Germinal center (tissue), 1 donor: ENCODE measurements around the gene ABCA3.
"Not testable (repeated sequence)": the region's sequence is repeated elsewhere in the genome, so short reads cannot be mapped to it uniquely, and the experiment has no call there.

Experiments
- DNase-seq: peaks from one replicate; pipeline ENCODE4 v3.0.0; 2012; ENCODE audit warnings: mixed read lengths, low spot score

ABCA3 gene

DNA sequence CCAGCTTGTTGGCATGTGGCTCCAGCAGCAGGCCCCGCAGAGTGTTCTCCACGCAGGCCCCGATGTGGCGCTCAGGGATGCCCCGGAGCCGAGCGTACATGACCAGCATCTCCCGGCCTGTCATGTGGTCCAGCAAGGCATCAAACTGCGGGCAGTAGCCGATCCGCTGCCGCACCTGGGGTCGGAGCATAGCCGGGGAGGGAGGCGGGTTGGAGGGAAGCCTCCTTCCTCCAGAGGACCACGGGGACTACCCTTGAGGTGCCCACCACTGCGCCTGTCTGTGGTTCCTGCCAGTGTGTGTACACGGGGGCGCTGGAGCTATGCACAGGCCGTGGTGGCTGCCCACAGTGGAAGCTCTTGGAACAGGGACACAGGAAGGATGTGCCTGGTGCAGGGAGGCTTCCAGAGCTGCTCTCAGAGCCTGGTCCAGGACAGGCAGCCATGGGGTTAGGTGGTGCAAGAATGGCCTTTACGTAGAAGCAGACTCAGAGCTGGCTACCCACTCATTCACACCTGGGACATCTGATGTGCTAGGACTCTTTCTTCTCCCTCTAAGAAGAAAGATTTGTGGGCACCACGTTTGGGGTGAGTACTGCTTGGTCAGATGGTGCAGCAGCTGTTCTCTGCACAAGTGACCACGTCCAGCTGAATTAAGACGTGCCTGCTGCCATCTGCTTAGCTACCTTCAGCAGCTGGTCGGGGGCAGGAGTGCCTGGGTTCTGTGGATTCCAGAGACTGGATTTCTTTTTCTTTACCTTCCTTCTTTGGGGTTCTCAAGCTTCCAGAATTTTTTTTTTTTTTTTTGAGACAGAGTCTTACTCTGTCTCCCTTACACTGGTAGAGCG is 61.4 kb downstream of the ABCA3 start:
- DNase-seq, result no peak

DNA sequence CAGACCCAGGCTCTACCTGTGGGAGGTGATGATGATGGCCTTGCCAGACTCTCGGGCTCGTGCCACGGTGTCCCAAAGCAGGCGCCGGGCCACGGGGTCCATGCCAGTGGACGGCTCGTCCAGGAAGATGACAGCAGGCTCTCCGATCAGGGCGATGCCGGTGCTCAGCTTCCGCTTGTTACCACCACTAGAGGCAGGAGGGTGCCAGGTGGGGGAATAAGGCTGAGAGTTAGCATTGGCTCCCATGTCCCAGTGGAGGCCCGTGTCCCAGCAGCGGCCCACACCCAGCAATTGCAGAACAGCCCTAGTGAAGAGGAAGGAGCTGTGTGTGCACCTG is 62.3 kb downstream of the ABCA3 start:
- no peak for DNase-seq

DNA sequence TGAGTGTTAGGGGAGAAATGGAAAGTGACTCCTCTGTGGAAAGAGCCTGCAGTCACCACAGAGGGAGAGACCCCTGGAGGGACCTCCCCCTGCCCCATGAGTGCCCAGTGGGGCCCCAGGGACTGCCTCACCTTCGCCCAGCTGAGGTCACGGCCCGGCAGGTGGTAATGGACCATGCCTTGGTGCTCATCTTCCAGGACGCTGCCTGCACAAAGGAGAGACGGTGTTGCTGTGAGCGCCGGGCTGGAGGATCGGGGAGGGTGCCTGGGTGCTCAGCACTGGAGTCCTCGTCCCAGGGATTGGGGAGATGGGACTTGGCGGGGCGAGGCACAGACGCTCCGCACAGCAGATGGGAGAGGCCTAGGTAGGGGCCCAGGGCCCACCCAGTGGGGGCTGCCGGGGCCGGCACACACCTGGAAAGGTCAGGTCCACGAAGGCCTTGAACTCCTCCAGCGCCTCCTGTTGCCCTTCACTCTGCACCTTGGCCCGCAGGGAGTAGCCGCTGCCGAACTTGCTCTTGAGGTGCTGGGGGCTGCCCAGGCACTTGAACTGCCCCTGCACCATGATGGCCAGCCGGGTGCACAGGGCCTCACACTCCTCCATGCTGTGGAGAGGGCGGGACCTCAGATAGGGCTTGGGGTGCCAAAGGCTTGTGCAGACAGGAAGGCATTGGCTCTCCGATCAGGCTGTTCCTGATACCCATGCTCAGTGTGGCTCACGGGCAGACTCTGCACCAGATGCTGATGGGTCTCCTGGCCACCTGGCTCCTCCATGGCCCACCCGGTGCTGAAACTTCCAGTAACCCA is 62.9 kb downstream of the ABCA3 start:
- DNase-seq, result no peak

DNA sequence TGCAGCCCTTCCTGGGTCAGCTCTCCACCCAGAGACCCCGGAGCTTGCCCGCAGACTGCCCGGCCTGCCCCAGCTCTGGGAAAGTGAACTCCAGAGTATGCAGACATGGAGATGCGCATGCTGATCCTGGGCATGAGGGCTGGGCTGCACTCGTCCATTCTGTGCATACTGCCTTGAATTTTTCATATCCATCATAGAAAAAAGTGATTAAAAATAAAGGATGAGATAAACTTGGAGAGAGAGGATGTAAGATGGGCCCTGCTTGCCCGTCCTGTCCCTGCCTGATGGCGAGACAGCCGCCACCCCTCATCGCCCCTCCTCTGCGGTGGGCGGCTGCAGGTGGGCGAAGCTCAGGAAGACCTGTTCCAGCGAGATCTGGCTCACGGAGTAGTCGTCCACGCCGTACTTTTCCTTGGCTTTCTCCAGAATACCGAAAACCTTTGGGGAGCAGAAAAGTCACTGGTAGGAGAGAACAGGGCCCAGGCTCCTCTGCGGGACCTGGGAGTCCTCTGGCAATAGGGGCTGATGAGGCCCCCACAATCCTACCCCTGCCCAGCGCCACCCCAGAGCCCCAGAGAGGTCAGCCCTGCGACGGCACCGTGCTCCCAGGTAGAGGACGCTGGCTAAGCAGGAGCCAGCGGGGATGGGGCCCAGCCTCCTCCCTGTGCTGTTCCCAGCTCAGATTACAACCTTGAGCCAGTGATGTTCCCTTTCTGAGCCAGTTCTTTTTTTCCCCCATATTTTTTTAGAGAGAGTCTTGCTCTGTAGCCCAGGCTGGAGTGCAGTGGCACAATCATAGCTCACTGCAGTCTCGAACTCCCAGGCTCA is 63.9 kb downstream of the ABCA3 start:
- no peak for DNase-seq

DNA sequence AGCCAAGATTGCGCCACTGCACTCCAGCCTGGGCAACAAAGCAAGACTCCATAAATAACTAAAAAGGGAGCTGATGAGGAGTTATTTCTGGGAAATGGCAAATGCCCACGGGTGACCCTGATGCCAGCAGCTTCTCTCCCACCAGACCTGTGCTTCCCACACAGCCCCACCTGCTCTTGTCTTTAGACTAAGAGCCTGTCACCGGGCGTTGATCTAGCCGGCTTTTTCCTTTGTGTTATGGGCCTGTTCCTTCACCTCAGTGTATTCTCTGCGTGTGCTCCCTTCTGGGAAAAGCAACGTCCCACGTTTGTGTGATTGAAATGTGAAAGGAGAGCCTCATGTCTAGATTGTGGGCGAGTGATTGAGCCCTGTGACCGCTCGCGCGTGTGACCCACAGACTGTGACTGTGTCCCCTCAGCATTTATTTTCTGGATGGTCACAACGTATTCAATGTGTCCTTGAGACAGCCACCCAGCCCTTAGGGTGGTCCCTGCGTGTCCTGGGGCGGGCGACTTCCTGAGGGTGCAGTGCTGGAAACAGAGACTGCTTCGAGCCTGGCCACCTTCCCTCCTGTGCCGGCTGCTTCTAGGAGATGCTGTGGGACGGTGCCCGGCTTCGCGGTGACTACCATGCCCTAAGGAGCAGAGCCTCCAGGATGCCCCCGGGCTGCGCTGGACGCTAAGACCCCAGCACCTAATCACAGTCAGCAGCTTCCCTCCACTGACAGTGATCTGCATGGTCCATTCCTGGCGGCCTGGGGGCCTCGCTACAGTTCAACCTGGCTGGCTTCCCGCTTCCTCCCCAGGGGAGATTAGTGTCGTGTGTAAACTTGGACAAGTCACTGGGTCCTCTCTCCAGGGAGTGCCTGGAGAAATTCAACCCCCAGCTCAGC is 64.8 kb downstream of the ABCA3 start:
- no peak for DNase-seq

DNA sequence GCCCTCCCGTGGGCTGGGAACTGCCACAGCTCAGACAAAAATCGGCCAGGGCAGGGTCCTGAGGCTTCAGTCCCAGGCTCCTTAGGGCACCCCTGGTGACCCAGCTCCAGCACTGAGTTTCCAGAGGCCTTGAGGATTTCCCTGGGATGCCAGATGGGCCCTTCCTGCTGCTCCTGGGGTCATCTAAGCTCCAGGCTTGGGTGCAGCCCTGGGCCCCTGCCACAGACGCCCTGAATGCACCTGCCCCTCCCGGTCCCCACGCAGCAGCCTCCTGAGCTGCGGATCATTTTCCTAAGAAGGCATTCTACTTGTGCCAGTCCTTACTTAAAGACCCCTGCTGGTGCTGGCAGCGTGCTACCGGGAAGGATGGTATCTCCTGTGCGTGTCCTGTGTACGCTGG is 66.6 kb downstream of the ABCA3 start:
- DNase-seq, result no peak

DNA sequence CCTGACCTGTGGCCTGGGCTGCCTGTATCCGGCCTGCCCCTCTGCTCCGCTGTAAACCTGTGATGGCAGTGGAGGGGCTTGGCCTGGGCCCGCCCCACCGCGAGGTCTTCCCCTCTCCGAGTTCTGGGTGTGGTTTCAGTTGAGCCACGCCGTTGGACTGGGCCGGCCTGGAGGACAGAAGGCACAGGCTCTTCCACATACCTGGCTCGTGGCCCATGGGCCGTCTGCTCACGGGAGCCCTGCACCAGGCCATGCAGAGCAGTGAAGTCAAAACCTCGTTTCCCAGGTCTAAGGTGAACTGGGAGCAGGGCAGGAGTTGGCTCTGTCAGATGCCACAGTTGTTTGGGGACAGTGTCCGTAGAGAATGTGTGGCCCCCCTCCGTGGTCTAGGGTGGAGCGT is 67.0 kb downstream of the ABCA3 start:
- DNase-seq, result no peak

DNA sequence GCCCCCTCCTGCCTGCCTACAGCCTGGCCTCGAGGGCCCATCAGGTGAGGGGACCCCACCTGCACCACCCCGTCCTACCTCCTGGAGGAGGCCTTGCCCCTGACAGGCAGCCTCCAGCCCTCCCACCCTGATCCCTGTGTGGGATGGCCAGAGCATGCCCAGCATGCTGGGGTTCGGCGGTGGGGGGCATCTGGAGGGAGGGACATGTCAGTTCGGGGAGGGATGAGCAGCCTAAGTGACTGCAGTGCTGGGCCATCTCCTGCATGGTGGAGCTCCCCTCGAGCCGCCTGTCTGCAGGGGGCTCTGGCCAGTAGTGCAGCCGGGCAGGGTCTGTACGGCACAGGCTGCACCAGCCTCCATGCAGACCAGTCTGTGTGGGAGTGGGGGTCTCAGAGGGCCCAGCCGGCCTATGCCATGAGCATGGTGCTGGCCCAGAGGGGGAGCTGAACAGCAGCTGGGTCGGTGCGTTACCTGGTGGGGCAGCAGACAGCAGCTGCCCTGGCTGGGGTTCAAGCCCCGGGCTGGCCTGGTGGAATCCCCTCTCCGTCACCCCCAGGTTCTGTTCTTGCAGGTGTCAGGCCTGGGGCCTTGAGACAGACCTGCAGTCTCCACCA is 68.6 kb downstream of the ABCA3 start:
- DNase-seq, result no peak

DNA sequence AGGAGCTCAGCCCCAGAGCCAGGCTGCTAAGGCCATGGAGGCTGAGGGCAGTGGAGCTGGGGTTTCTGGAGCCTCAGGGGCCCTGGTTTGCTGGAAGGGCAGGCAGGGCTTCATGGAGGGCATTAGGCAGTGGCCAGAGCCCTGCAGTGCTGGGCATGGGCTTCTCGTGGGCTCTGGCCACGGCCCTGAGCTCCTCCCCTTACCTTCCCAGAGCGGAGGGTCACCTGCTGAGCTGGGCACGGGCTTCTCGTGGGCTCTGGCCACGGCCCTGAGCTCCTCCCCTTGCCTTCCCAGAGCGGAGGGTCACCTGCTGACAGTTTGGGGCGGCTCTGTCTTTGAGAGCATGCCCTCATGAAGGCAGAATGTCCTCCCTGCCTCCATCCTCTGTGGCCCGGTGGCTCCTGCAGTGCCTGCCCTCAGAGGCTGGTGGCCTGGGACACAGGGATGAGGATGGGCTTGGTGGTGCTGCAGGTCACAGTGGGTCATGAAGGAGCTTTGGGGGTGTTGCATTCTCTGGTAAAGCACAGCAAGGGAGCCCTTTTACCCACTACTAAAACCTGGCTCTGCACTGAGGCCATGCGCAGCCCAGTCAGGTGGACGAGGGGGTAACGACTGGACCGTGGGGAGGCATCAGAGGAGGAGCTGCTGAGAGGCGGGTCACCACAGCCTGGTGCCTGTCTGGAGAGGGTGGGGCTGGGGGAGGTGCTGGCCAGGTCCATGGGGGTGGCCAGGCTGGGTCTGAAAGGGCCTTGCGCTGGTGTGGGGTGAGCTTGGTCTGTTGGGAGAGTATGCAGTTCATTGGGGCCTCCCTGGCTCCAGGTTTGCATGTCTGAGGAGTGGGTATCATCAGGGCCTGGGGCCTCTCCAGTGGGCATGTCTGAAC is 69.7 kb downstream of the ABCA3 start:
- no peak for DNase-seq

DNA sequence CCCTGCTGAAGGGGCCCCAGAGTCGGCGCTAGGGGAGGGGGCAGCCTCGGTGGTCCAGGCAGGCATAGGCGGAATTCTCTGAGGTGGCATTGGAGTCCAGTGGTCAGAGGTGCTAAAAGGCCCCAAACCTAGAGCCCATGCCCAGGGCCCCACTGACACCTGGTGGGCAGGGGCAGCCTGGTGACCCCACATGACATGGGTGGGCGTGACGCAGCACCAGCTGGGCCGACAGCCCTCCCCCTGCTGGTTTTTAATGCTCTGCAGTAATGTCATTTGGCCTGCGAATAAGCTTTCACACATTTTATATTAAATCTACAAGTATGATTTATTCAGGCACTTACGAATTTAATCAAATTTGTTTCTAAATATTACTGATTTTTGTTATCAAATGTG is 70.5 kb downstream of the ABCA3 start:
- no peak for DNase-seq

DNA sequence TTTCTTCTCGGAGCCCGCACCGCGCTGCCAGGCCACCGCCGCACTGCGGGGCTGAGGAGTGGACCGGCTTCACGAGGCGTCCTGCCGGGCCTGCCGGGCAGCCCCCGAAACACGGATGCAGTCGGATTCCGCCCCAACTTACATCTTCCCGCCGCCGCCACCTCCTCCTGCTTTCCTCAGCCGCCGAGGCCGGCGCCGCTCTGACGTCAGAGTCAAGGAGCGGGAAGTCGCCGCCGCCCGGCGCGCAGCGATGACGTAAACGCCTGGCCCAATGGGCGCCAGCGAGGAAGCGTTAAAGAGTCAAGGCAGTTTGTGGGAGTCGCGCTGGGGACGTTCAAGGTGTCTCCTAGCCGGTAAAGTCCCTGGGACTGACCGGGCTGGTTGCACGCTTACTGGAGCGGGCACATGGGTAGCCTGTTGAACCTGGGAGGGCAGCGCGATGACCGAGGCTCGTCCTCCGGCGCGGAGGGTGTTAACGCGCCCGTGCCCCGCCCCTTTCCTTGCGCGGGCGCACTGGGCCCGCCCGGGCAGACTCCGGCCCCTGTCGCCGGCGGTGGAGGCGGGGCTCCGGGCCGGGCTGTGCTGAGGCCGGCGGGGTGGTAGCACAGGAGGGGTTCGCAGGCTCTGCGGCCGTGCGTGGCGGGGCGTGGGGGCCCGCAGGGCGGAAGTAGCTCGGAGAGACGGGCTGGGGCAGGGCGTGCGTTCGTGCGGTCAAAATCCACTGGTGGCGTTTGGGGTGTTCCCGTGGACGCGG is 72.4 kb downstream of the ABCA3 start, which contains the start of gene RNPS1:
TSS of gene RNPS1 (minus strand) at position 214 of the 754 bp plus-strand sequence. CDS start 3,483 bp downstream, outside the sequence.
- peak; percentile 99 for DNase-seq

DNA sequence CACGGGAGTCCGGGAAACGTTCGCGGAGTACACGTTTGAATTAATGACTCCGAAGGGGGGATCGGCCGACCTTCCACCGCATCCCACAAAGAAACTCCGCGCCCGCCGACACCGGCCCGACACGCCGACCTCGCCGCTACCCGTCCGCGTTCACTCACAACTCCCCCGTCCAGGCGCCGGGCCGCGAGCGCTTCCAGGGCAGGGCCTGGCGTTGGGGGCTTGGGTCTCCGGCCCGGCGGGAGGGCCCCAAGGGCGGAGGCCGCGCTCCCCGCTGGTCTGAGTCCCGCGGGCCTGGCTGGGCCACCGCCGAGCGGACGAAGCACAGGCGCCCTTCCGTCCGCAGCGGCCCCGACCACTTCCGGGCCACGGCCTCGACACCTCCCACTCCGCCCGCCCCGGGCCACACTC is 73.0 kb downstream of the ABCA3 start:
- not testable (repeated sequence) for DNase-seq

DNA sequence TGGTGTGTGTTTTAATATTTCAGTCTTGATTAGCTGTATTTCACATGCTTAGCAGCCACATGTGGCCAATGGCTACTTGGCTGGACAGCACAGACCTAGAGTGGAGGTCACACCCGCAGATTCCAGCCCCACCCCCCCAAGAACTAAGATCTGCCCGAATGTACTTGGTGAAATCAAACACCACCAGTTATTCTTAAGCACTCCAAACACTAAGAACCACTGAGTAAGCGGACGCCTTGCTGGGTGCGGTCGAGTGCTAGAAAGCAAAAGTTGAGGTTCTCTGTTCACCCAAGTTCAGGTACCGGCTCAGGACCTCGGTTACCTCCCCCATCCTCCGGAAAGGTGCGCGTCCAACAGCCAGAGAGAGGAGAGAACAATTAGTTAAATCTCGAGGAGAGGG is 73.6 kb downstream of the ABCA3 start:
- DNase-seq, result not testable (repeated sequence)

DNA sequence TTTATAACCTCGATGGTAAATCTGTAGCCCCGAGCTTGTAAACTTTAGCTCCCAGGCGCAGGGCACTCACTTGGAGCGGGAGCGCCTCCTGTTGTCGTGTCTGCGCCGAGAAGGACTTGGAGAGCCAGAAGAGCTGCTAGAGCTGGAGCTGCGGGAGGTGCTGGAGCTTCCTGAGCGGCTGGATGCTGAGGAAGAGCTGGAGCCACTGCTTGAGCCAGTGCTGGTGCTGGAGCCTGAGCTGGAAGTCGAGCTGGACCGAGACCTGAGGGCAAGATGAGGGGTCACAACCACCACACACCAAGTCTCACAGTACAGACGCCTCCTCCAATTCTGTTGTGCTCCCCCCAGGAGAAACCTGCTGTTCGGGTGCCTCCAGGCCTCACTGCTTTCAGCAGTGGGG is 77.5 kb downstream of the ABCA3 start:
- DNase-seq, result not testable (repeated sequence)

DNA sequence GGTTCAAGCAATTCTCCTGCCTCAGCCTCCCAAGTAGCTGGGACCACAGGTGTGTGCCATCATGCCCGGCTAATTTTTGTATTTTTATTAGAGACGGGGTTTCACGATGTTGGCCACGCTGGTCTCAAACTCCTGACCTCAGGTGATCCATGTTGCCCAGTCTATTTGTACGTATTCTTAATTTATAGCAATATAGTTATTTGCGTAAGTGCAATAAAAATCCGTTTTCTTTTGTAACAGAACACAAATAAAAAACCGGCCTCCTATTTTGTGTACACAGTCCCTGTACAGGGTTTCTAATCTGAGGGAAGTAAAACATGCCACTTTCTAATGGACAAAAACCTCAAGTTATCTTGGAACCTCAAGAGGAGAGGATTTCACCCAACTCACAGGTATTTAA is 80.3 kb downstream of the ABCA3 start:
- no peak for DNase-seq

DNA sequence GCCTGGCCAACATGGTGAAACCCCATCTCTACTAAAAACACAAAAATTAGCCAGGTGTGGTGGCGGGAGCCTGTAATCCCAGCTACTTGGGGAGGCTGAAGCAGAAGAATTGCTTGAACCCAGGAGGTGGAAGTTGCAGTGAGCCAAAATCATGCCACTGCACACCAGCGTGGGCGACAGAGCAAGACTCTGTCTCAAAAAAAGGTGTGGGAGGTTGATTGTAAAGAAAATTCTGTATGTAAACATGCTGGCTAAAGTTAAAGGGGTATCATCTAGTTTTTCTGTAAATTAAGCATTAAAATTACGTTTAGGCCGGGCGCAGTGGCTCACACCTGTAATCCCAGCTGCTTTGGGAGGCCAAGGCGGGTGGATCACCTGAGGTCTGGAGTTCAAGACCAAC is 82.0 kb downstream of the ABCA3 start:
- not testable (repeated sequence) for DNase-seq

DNA sequence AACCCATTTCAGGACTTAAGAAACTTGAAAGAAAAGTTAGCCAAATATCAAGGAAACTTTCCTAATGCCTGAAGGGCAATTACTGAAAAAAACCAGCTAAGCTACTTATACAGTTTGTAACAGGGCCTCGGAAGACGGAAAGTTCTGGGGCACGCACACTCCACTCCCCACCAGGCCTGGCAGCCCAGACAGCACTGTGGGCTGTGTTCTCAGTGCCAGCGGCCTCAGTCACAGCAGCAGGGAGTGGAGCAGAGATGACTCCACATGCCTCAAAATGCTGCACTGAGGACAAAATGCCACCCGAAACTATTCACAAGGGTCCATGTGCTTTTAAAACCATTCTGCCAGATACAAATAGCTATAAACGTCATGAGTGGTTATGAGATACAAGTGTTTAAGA is 82.8 kb downstream of the ABCA3 start:
- DNase-seq, result no peak

DNA sequence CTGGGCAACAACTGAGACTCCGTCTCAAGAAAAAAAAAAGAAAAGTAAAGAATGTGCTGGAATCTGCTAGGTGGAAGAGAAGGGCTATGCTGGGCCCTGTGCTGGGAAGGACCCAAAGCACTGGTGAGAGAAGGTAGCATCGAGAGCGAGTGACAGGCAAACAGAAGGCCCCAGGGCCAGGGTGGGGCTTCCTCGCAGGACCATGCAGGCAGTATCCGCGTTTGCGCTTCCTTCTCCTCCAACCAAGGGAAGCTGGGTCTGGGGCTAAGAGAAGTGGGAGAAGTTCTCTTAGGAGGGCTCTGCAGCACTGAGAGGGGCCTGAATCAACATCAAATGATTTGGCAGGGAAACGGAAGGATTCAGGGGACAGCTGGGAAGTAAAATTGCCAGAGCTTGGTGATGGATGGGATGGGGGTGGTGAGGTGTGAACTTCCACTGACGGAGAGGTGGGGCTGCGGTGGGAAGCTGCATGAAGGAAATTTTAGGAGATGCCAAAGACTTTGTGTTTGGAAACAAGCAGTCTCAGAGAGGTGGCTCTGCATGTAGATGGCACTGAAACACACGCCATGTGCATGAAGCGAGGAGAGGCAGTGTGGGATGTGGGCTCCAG is 83.9 kb downstream of the ABCA3 start:
- DNase-seq, result no peak

DNA sequence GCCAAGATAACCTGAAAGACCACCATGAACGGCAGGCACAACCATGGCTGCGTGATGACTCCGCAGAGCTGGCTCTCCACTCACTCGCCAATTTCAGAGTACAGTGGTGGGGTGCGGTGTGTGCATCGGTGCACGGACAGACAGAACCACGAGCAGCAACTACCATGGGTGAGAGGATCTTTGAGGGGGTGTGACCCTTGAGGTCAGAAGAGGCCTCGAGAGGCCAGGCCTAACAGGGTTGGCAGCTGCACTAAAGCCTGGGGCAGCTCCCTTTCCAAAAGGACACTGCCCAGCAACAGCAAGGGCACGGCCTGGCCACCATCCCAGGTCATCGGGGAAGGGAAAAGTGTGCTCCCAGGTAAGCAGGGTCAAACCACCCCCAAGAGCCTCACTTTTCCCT is 87.2 kb downstream of the ABCA3 start:
- DNase-seq, result no peak
